CD14-positive monocyte (primary cell): Measurements from ENCODE around the gene PAQR6. TPM values are rescaled to one million over a fixed set of nuclear protein-coding genes. Genes with fewer than 3 reads are reported as not detected.
A peak's percentile ranks its signal among the peaks of the same experiment; 100 is the strongest.

Experiments
- DNase-seq, 3 donors: peaks; one replicate each; pipeline ENCODE4 v3.0.0-alpha.2; 2011 to 2022
- H2AFZ ChIP-seq: 2 replicates; pipeline ENCODE4 v1.6.0; 2012; ENCODE audit warnings: mild to moderate bottlenecking, low read depth, low read length, inconsistent platforms; ENCODE audit not compliant: insufficient read depth, poor library complexity, severe bottlenecking
- H3K27ac ChIP-seq, 2 donors: 1 replicate in 1 of 2; 2 replicates in 1 of 2; pipeline ENCODE4 v1.5.1; 2012 to 2013; ENCODE audit warnings: low read length in 2 of 2, control low read depth in 1 of 2, inconsistent platforms in 1 of 2, low read depth in 1 of 2, mild to moderate bottlenecking in 1 of 2
- H3K27me3 ChIP-seq, 2 donors: one replicate each; pipeline versions ENCODE4 v1.6.0 to v1.6.1; 2011 to 2013; ENCODE audit warnings: low read length in 2 of 2; ENCODE audit not compliant: control insufficient read depth in 2 of 2, insufficient read depth in 2 of 2
- H3K36me3 ChIP-seq, 2 donors: replicated peaks in 1 of 2; 1 replicate in 1 of 2; 2 replicates in 1 of 2; pipeline versions ENCODE4 v1.5.1 to v1.6.1; 2012 to 2013; ENCODE audit warnings: low read length in 2 of 2, control low read depth in 1 of 2, inconsistent platforms in 1 of 2, mild to moderate bottlenecking in 1 of 2; ENCODE audit not compliant: insufficient read depth in 2 of 2, control insufficient read depth in 1 of 2
- H3K4me1 ChIP-seq, 2 donors: 1 replicate in 1 of 2; 2 replicates in 1 of 2; pipeline versions ENCODE4 v1.5.1 to v1.6.1; 2012 to 2013; ENCODE audit warnings: low read length in 2 of 2, control low read depth in 1 of 2, inconsistent platforms in 1 of 2, mild to moderate bottlenecking in 1 of 2, moderate library complexity in 1 of 2; ENCODE audit not compliant: insufficient read depth in 2 of 2, control insufficient read depth in 1 of 2
- H3K4me2 ChIP-seq: replicated peaks from 2 replicates; pipeline ENCODE3; 2012; ENCODE audit warnings: low read length, moderate library complexity, mild to moderate bottlenecking; ENCODE audit not compliant: poor library complexity, severe bottlenecking; ENCODE audit errors: extremely low read depth
- H3K4me3 ChIP-seq, 3 experiments: fragments of 200-600 bp in 1 of 3; sonication (generic) in 1 of 3; replicated peaks in 1 of 3; 1 replicate in 2 of 3; 2 replicates in 1 of 3; pipeline ENCODE4 v1.5.1; 2011 to 2013; ENCODE audit warnings: low read length in 3 of 3, mild to moderate bottlenecking in 3 of 3, control low read depth in 2 of 3, low read depth in 2 of 3, inconsistent platforms in 1 of 3, moderate library complexity in 1 of 3
- H3K79me2 ChIP-seq: 2 replicates; pipeline ENCODE4 v1.6.0; 2012; ENCODE audit warnings: mild to moderate bottlenecking, control low read depth, inconsistent platforms, low read length, moderate library complexity; ENCODE audit not compliant: insufficient read depth
- H3K9ac ChIP-seq: 2 replicates; pipeline ENCODE4 v1.6.0; 2017; ENCODE audit warnings: low read length, mild to moderate bottlenecking; ENCODE audit not compliant: insufficient read depth, poor library complexity, severe bottlenecking
- H3K9me3 ChIP-seq, 2 donors: replicated peaks in 1 of 2; 1 replicate in 1 of 2; 2 replicates in 1 of 2; pipeline versions ENCODE4 v1.5.1 to v1.6.1; 2012 to 2013; ENCODE audit warnings: low read length in 2 of 2, control low read depth in 1 of 2; ENCODE audit not compliant: control insufficient read depth in 1 of 2, insufficient read depth in 1 of 2
- H4K20me1 ChIP-seq: 2 replicates; pipeline ENCODE4 v1.6.0; 2012; ENCODE audit warnings: mild to moderate bottlenecking, low read length, control low read depth, moderate library complexity; ENCODE audit not compliant: insufficient read depth
- H3K27ac Mint-ChIP-seq, 7 donors: one replicate each; pipeline ENCODE4 v1.8.0; 2020; ENCODE audit warnings: mild to moderate bottlenecking in 7 of 7, mixed read lengths in 7 of 7, moderate library complexity in 6 of 7, inconsistent platforms in 2 of 7
- H3K27me3 Mint-ChIP-seq, 3 donors: one replicate each; pipeline ENCODE4 v1.8.0; 2021 to 2022; ENCODE audit warnings: low read depth in 3 of 3, mild to moderate bottlenecking in 3 of 3, mixed read lengths in 3 of 3, moderate library complexity in 3 of 3, inconsistent platforms in 1 of 3
- H3K36me3 Mint-ChIP-seq, 2 donors: one replicate each; pipeline ENCODE4 v1.8.0; 2020; ENCODE audit warnings: mixed read lengths in 2 of 2, inconsistent platforms in 1 of 2, mild to moderate bottlenecking in 1 of 2
- H3K4me1 Mint-ChIP-seq: one replicate; pipeline ENCODE4 v1.8.0; 2020; ENCODE audit warnings: mild to moderate bottlenecking, mixed read lengths
- H3K4me3 Mint-ChIP-seq, 2 donors: one replicate each; pipeline ENCODE4 v1.8.0; 2020; ENCODE audit warnings: mild to moderate bottlenecking in 2 of 2, mixed read lengths in 2 of 2, moderate library complexity in 1 of 2
- H3K9me3 Mint-ChIP-seq, 7 donors: one replicate each; pipeline ENCODE4 v1.8.0; 2020 to 2022; ENCODE audit warnings: mixed read lengths in 7 of 7, mild to moderate bottlenecking in 6 of 7, moderate library complexity in 6 of 7, inconsistent platforms in 2 of 7
- CTCF ChIP-seq: fragments of 200-600 bp; IDR thresholded peaks from one replicate; pipeline ENCODE4 v1.8.0; 2022; ENCODE audit warnings: antibody characterized with exemption, mild to moderate bottlenecking
- WGBS: methylation state at CpG from one replicate; pipeline ENCODE4 v1.1.5; 2013; ENCODE audit warnings: missing lambda C conversion rate; ENCODE audit not compliant: insufficient coverage; 5-methylcytosine and 5-hydroxymethylcytosine counted together
- intact Hi-C, 2 donors: fragments of 100-400 bp; cut with micrococcal nuclease; formaldehyde crosslinking; loops; one replicate each; pipeline versions ENCODE4 v1.15.0 to v1.15.1; 2023
- polyA plus RNA-seq, 3 donors: library from polyadenylated mRNA; depleted of rRNA in 1 of 3; unstranded in 2 of 3; stranded (reverse) in 1 of 3; fragments of 300-500 nt in 2 of 3; fragments of >200 nt in 1 of 3; fragmentation: Illumina TruSeq in 2 of 3; gene quantifications; 1 replicate in 2 of 3; 2 replicates in 1 of 3; pipeline ENCODE4 v1.2.3, GENCODE V29; 2012 to 2021

PAQR6 gene
- polyA plus RNA-seq, 3 donors = 7.7 TPM; not detected in 2

GRCh38 chr1:156293895-156294294, 46.0 kb upstream of the PAQR6 start:
- no peaks in the 10 kb centered on the region for H3K9me3 ChIP-seq
- Mint-ChIP-seq H3K4me1 (peaks cover 44% of the 10 kb centered on the region), H3K4me3 (peak overlapping the region in 1 of 2 donors; percentile 21), H3K9me3 (peaks cover 0 to 3% (median 0%) of the 10 kb centered on the region in 7 donors), H3K27ac (peak overlapping the region in 2 of 7 donors; percentile 10 to 33), H3K27me3 (peaks cover 0 to 2% (median 2%) of the 10 kb centered on the region in 3 donors), H3K36me3 (peaks cover 26 to 28% of the 10 kb centered on the region in 2 donors)
- intact Hi-C loops = no loop called here
- peaks cover 6% of the 10 kb centered on the region for H4K20me1 ChIP-seq
- no peak overlapping the region for H3K4me2 ChIP-seq
- WGBS = 100% methylated on average over 4 of the region's 9 CpGs
- H3K79me2 ChIP-seq = peaks cover 6% of the 10 kb centered on the region
- peaks cover 29 to 31% of the 10 kb centered on the region in 2 donors for H3K4me1 ChIP-seq
- no peaks in the 10 kb centered on the region for H3K27me3 ChIP-seq
- no peak overlapping the region for H3K27ac ChIP-seq
- H2AFZ ChIP-seq = no peak overlapping the region
- peaks cover 12 to 29% of the 10 kb centered on the region in 2 donors for H3K36me3 ChIP-seq
- H3K4me3 ChIP-seq = no peak overlapping the region
- no peak for DNase-seq
- no peak overlapping the region for H3K9ac ChIP-seq
- no peak for TF ChIP-seq CTCF

DNA sequence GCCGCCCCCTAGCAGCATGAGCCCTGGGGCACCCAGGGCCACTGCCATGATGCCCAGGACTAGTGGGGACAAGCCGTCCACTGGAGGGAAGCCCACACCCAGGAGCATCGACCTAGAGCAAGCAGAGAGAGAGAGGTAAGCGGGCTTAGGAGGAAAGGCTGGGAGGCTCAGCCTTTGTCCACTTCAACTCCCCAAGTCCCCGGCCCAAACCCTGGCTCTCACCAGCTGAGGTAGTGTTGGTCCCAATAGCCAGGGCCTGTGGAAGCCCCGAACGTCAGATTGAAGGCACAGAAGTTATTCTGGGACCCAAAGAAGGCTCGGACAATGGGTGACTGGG, 45.2 kb upstream of the PAQR6 start:
- H2AFZ ChIP-seq = no peak overlapping the region
- no peak overlapping the region for H3K9ac ChIP-seq
- no peak for TF ChIP-seq CTCF
- no peak for DNase-seq
- H3K27me3 Mint-ChIP-seq = peaks cover 0 to 2% (median 0%) of the 10 kb centered on the region in 3 donors
- peak overlapping the region in 1 of 7 donors; percentile 72 for H3K27ac Mint-ChIP-seq
- WGBS = 100% methylated on average over 6 of the region's 8 CpGs
- no peak overlapping the region for H3K27ac ChIP-seq
- no peaks in the 10 kb centered on the region for H3K9me3 ChIP-seq
- peaks cover 6% of the 10 kb centered on the region for H3K79me2 ChIP-seq
- H3K36me3 Mint-ChIP-seq = peaks cover 32 to 33% of the 10 kb centered on the region in 2 donors
- H3K27me3 ChIP-seq = no peaks in the 10 kb centered on the region
- H3K4me2 ChIP-seq = no peak overlapping the region
- peaks cover 0 to 3% (median 0%) of the 10 kb centered on the region in 7 donors for H3K9me3 Mint-ChIP-seq
- peaks cover 29 to 31% of the 10 kb centered on the region in 2 donors for H3K4me1 ChIP-seq
- intact Hi-C loops = no loop called here
- H3K4me3 ChIP-seq = no peak overlapping the region
- no peak overlapping the region for H3K4me3 Mint-ChIP-seq
- H3K4me1 Mint-ChIP-seq = peaks cover 44% of the 10 kb centered on the region
- H3K36me3 ChIP-seq = peaks cover 12 to 35% of the 10 kb centered on the region in 2 donors
- H4K20me1 ChIP-seq = peaks cover 6% of the 10 kb centered on the region
